Thymus (tissue), 11 donors: ENCODE results near the gene PDP2. TPM values are rescaled to one million over a fixed set of nuclear protein-coding genes. Genes with fewer than 3 reads are reported as not detected.

Experiments used
- DNase-seq, 9 donors: peaks; one replicate each; pipeline ENCODE4 v3.0.0-alpha.2; 2013; ENCODE audit warnings: low spot score in 9 of 9, low read depth in 6 of 9, missing footprints in 1 of 9
- H3K27ac ChIP-seq, 2 donors: one replicate each; pipeline ENCODE4 v1.5.1; 2013; ENCODE audit warnings: control low read depth in 1 of 2, low read depth in 1 of 2, low read length in 1 of 2, mild to moderate bottlenecking in 1 of 2, moderate library complexity in 1 of 2
- H3K27me3 ChIP-seq, 2 donors: one replicate each; pipeline ENCODE4 v1.5.1; 2013; ENCODE audit warnings: low read length in 1 of 2; ENCODE audit not compliant: control insufficient read depth in 2 of 2, insufficient read depth in 1 of 2
- H3K36me3 ChIP-seq, 2 donors: one replicate each; pipeline ENCODE4 v1.5.1; 2013; ENCODE audit warnings: low read length in 1 of 2, mild to moderate bottlenecking in 1 of 2, moderate library complexity in 1 of 2; ENCODE audit not compliant: control insufficient read depth in 2 of 2, insufficient read depth in 2 of 2
- H3K4me1 ChIP-seq, 2 donors: one replicate each; pipeline ENCODE4 v1.5.1; 2013; ENCODE audit warnings: low read length in 2 of 2; ENCODE audit not compliant: control insufficient read depth in 2 of 2, insufficient read depth in 2 of 2
- H3K4me3 ChIP-seq, 2 donors: one replicate each; pipeline ENCODE4 v1.5.1; 2013; ENCODE audit warnings: low read length in 2 of 2, control low read depth in 1 of 2, mild to moderate bottlenecking in 1 of 2
- H3K9me3 ChIP-seq, 2 donors: one replicate each; pipeline ENCODE4 v1.5.1; 2013; ENCODE audit warnings: low read length in 1 of 2, mild to moderate bottlenecking in 1 of 2; ENCODE audit not compliant: control insufficient read depth in 2 of 2, insufficient read depth in 1 of 2
- WGBS: extraction: QIAGEN DNeasy Blood & Tissue Kit; methylation state at CpG from one replicate; pipeline ENCODE4 v1.1.7; 2013; 5-methylcytosine and 5-hydroxymethylcytosine counted together
- polyA plus RNA-seq: library from polyadenylated mRNA; stranded (reverse); fragments of 200-250 nt; gene quantifications from one replicate; pipeline ENCODE4 v1.2.3, GENCODE V29; 2013
- total RNA-seq: library from RNA; stranded (reverse); fragments of 120-200 nt; gene quantifications from one replicate; pipeline ENCODE4 v1.2.4, GENCODE V29; 2013
- donor health status: healthy.

Gene PDP2
- total and polyA plus RNA-seq, 2 donors = 2.5 to 2.8 TPM

DNA sequence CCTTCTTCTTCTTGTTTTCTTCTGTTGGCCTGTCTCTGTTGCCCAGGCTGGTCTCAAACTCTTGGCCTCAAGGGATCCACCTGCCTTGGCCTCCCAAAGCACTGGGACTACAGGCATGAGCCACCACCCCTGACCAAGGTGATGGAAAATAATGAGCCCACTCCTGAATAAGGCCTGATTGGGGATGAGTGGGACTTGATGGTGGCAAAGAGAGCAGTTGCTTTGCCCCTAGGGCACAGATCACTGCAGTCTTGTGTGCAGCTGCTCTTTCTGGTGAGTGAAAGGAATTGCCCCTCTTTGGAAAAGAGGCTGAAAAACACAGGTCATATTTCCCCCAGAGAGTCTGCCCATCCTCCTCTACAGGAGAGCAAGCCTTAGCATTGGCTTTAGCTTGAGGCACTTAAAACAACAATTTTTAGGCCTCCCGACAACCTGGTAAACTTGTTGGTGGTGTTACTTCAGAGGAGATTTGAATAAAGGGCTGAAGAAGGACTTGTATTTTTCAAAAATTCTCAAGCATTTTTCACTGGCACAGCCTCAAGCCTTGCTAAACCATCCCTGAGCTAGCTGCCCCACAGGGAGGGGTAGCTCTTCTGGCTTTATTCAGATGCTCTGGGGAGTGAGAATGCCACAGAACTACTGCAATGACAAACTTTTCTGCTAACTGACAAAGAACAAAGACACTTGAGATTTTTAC is 6.1 kb upstream of the PDP2 start:
- 94% methylated on average over 1 of the region's 1 CpG for WGBS
- Histone ChIP-seq H3K36me3 (no peaks in the 10 kb centered on the region), H3K4me3 (no peak overlapping the region), H3K27me3 (peaks cover 0 to 14% of the 10 kb centered on the region in 2 donors), H3K9me3 (no peaks in the 10 kb centered on the region), H3K27ac (no peak overlapping the region), H3K4me1 (peaks cover 0 to 11% of the 10 kb centered on the region in 2 donors)
- DNase-seq = no peak

DNA sequence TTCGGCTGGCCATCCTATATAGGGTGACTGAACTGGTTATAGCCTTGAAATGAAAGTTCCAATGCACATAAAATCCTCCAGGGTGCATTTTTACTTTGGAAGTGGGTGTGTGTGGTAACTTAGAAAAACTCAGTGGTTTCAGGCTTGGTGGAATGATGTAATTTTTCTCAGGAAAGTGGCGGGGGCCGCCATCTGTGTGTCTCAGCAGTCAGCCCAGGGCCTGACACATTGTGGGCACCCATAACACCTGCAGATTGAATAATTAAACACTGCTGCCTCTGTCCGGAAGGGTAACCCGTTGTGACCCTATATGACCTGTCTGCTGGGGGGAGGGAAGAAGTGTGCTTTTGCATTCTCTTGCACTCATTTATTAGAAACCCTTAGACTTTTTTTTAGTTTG is 2.2 kb upstream of the PDP2 start:
- H3K4me3 ChIP-seq = no peak overlapping the region
- no peaks in the 10 kb centered on the region for H3K9me3 ChIP-seq
- peaks cover 0 to 12% of the 10 kb centered on the region in 2 donors for H3K27me3 ChIP-seq
- no peak for DNase-seq
- peaks cover 10 to 18% of the 10 kb centered on the region in 2 donors for H3K4me1 ChIP-seq
- H3K36me3 ChIP-seq = no peaks in the 10 kb centered on the region
- WGBS = 26% methylated on average over 5 of the region's 5 CpGs
- no peak overlapping the region for H3K27ac ChIP-seq

- WGBS = 5% methylated on average over 23 of the region's 23 CpGs
- Histone ChIP-seq H3K4me1 (peaks cover 10 to 14% of the 10 kb centered on the region in 2 donors), H3K27ac (no peak overlapping the region), H3K9me3 (no peaks in the 10 kb centered on the region), H3K27me3 (peaks cover 0 to 9% of the 10 kb centered on the region in 2 donors), H3K36me3 (peaks cover 15 to 18% of the 10 kb centered on the region in 2 donors), H3K4me3 (peak overlapping the region; percentile 67 to 81)
- DNase-seq = peak in 1 of 9 donors; percentile 30
Measured at GRCh38 chr16:66881014-66881417, 701 bp downstream of the PDP2 start.

- WGBS = 96% methylated on average over 2 of the region's 2 CpGs
- peaks cover 10 to 14% of the 10 kb centered on the region in 2 donors for H3K4me1 ChIP-seq
- H3K4me3 ChIP-seq = no peak overlapping the region
- H3K27ac ChIP-seq = no peak overlapping the region
- H3K27me3 ChIP-seq = peaks cover 0 to 9% of the 10 kb centered on the region in 2 donors
- H3K9me3 ChIP-seq = no peaks in the 10 kb centered on the region
- H3K36me3 ChIP-seq = peaks cover 15 to 19% of the 10 kb centered on the region in 2 donors
- no peak for DNase-seq
Measured at GRCh38 chr16:66881560-66881959, 1.2 kb downstream of the PDP2 start.

GRCh38 chr16:66881964-66882508 is 1.7 kb downstream of the PDP2 start:
- WGBS = 97% methylated on average over 8 of the region's 8 CpGs
- H3K27ac ChIP-seq = no peak overlapping the region

GRCh38 chr16:66882702-66883101 is 2.4 kb downstream of the PDP2 start:
- Histone ChIP-seq H3K9me3 (no peaks in the 10 kb centered on the region), H3K4me1 (peaks cover 10 to 14% of the 10 kb centered on the region in 2 donors), H3K4me3 (no peak overlapping the region), H3K27ac (no peak overlapping the region), H3K36me3 (peaks cover 15 to 21% of the 10 kb centered on the region in 2 donors), H3K27me3 (peaks cover 0 to 9% of the 10 kb centered on the region in 2 donors)
- 98% methylated on average over 3 of the region's 3 CpGs for WGBS
- no peak for DNase-seq

More at GRCh38 chr16:66881964-66882508, 1.7 kb downstream of the PDP2 start:
- H3K27me3 ChIP-seq = peaks cover 0 to 9% of the 10 kb centered on the region in 2 donors
- H3K36me3 ChIP-seq = peaks cover 15 to 19% of the 10 kb centered on the region in 2 donors
- H3K9me3 ChIP-seq = no peaks in the 10 kb centered on the region
- no peak overlapping the region for H3K4me3 ChIP-seq
- H3K4me1 ChIP-seq = peaks cover 10 to 14% of the 10 kb centered on the region in 2 donors
- no peak for DNase-seq

- Histone ChIP-seq H3K4me1 (peaks cover 4 to 6% of the 10 kb centered on the region in 2 donors), H3K4me3 (no peak overlapping the region), H3K36me3 (peaks cover 15 to 21% of the 10 kb centered on the region in 2 donors), H3K27me3 (peaks cover 0 to 7% of the 10 kb centered on the region in 2 donors), H3K27ac (no peak overlapping the region), H3K9me3 (no peaks in the 10 kb centered on the region)
- DNase-seq = no peak
- 96% methylated on average over 12 of the region's 12 CpGs for WGBS
Measured at GRCh38 chr16:66885491-66885890, 5.2 kb downstream of the PDP2 start.

- Histone ChIP-seq H3K36me3 (peaks cover 15 to 21% of the 10 kb centered on the region in 2 donors), H3K4me3 (no peak overlapping the region), H3K27ac (no peak overlapping the region), H3K27me3 (no peaks in the 10 kb centered on the region), H3K9me3 (no peaks in the 10 kb centered on the region), H3K4me1 (peaks cover 0 to 3% of the 10 kb centered on the region in 2 donors)
- DNase-seq = no peak
- 98% methylated on average over 2 of the region's 2 CpGs for WGBS
Measured at GRCh38 chr16:66886321-66886720, 6.0 kb downstream of the PDP2 start.

DNA sequence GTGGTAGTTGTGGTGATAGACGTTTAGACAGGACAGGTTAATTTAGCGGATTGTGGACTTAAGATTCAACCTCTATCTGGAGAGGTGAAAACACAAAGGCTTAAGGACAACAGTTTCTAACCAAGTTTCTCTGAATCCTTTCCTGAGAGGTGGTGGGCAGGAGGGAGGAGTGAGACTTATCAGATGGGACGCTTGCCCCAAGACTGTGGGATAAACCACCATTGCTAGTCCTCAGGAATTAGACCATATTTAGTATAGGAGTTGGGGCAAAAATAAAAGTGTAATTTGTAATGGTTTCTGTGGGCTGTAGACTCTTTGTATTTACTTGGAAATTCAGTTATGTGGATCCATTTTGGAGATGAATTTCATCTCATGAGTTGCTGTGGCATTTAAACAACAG is 6.6 kb downstream of the PDP2 start:
- Histone ChIP-seq H3K36me3 (peaks cover 15 to 21% of the 10 kb centered on the region in 2 donors), H3K4me1 (peaks cover 0 to 3% of the 10 kb centered on the region in 2 donors), H3K4me3 (no peak overlapping the region), H3K27ac (no peak overlapping the region), H3K9me3 (no peaks in the 10 kb centered on the region), H3K27me3 (no peaks in the 10 kb centered on the region)
- 95% methylated on average over 3 of the region's 3 CpGs for WGBS
- DNase-seq = no peak
